GM12873 (cell line): Measurements from ENCODE around the gene NEK8.

Source experiments
- TF ChIP-seq, protein P1 (sequence below): IDR thresholded peaks from 2 replicates; pipeline ENCODE4 v1.5.1; 2012; ENCODE audit warnings: low read depth, mild to moderate bottlenecking, moderate library complexity, low read length, control low read depth; ENCODE audit not compliant: insufficient read depth; ENCODE audit errors: missing control alignments

Gene NEK8

DNA sequence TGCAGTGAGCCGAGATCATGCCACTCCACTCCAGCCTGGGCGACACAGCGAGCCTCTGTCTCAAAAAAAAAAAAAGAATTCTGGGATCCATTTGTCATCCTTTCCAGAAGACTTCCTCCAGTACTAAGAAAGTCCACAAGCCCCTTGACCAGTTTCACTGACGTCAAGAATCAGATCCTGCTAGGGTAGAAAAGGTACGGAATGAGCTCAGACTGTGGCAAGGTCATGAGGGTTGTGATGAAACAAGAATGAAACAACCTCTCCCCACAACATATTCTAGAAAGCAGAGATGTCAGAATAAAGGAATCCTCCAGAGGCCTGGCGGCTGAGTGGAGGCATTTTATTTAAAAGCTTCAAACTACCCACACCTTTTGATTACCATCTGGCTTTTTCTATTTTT, 45.1 kb downstream of the NEK8 start:
- TF ChIP-seq, protein P1, sequence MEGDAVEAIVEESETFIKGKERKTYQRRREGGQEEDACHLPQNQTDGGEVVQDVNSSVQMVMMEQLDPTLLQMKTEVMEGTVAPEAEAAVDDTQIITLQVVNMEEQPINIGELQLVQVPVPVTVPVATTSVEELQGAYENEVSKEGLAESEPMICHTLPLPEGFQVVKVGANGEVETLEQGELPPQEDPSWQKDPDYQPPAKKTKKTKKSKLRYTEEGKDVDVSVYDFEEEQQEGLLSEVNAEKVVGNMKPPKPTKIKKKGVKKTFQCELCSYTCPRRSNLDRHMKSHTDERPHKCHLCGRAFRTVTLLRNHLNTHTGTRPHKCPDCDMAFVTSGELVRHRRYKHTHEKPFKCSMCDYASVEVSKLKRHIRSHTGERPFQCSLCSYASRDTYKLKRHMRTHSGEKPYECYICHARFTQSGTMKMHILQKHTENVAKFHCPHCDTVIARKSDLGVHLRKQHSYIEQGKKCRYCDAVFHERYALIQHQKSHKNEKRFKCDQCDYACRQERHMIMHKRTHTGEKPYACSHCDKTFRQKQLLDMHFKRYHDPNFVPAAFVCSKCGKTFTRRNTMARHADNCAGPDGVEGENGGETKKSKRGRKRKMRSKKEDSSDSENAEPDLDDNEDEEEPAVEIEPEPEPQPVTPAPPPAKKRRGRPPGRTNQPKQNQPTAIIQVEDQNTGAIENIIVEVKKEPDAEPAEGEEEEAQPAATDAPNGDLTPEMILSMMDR = no peak

DNA sequence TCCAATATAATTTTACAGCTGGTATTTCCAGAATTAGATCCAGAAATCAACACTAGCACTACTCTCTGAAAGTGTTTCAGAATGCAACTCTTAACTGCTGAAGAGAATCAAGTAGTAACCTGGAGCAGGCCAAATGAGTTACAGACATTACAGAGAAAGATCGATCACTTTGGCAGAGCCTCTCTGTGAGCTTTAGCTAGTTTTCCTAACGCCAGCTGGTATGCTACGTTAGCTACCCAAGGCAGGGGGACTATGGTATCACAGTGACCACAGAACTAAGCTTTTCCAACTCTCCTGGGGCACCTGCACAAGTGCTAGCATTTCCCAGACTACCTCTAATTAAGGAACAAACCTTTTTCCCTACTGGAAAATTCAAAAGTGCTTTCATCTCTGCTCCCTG, 45.6 kb downstream of the NEK8 start:
- TF ChIP-seq, protein P1 = no peak

DNA sequence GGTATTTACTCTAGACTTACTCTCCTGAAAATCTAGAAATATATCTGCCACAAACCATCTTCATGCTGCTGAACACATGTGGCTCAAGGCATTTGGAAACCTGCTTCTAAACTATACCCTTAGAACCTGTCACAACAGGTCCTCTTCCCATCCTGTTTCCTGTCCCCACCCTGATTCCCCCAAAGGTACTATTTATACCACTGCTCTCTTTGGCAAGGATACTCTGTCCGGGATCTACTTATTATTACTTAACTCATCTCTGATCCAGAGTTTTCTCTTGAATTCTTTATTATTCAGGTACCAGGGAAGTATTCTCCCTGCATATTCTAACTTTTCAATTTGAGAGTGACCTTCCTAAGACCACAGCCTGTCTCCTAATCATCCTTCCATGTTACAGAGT, 48.6 kb downstream of the NEK8 start:
- TF ChIP-seq, protein P1 = no peak

DNA sequence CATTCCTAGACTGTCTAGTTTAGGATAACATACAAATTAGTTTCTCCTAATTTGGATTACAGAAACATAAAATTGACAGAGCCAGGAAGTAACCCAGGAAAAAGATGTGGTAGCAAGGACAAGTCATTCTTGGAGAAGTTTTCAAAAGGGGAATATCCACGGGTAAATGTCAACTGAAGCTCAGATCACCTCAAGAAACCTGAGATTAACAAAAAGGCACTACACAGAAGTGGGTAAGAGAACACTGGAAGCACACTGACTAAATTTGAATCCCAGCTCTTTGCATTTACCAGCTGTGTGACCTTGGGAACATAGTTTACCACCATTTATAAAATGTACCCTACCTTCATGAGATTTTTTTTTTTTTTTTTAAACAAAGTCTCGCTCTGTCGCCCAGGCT, 54.6 kb downstream of the NEK8 start:
- TF ChIP-seq, protein P1 = no peak

DNA sequence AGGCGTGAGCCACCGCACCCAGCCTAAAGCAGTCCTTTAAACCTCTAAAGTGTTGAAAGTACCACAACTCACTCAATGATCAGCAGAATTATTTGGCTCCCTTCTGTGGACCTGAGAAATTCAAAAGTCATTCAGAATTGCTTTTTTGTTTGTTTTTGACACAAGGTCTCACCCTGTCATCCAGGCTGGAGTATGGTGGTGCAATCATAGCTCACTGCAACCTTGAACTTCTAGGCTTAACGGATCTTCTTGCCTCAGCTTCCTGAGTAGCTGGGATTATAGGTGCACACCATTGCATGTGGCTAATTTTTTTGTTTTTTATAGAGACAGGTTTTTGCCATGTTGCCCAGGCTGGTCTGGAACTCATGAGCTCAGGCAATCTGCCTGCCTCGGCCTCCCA, 59.5 kb downstream of the NEK8 start:
- TF ChIP-seq, protein P1 = no peak
